ENCODE data around the gene ATXN7L2. TPM values are rescaled to one million over a fixed set of nuclear protein-coding genes. Genes with fewer than 3 reads are reported as not detected.

ATXN7L2 gene
- total RNA-seq, 1 donor from 2014 or later, result 2.1 TPM

GRCh38 chr1:109482791-109483671 lies 674 bp upstream of the ATXN7L2 start:
- no peak for TF ChIP-seq CTCF (IDR thresholded peaks at IDR 0.05; ENCODE audit: borderline replicate concordance)
- Histone ChIP-seq H3K36me3 (peaks cover 12% of the 10 kb centered on the region), H3K27ac (replicated peaks) (peak overlapping the region; percentile 98), H3K9me3 (replicated peaks) (no peaks in the 10 kb centered on the region), H3K4me1 (peaks cover 23% of the 10 kb centered on the region), H3K4me3 (peak overlapping the region; percentile 79), H3K27me3 (ENCODE audit: low read depth) (peaks cover 4% of the 10 kb centered on the region)
- no peak for DNase-seq
- intact Hi-C loops (cut with micrococcal nuclease), result no loop called here

- DNase-seq, result no peak
- Histone ChIP-seq H3K4me3 (peak overlapping the region; percentile 79), H3K4me1 (peaks cover 23% of the 10 kb centered on the region), H3K27ac (replicated peaks) (peak overlapping the region; percentile 98), H3K36me3 (peaks cover 17% of the 10 kb centered on the region), H3K27me3 (ENCODE audit: low read depth) (no peaks in the 10 kb centered on the region), H3K9me3 (replicated peaks) (no peaks in the 10 kb centered on the region)
- TF ChIP-seq CTCF (IDR thresholded peaks at IDR 0.05; ENCODE audit: borderline replicate concordance), result no peak
- intact Hi-C loops (cut with micrococcal nuclease), result no loop called here
Measured at GRCh38 chr1:109484519-109484975, 842 bp downstream of the ATXN7L2 start.

- intact Hi-C loops (cut with micrococcal nuclease), result no loop called here
- H3K27ac ChIP-seq (replicated peaks), result no peak overlapping the region
Measured at GRCh38 chr1:109485001-109485400, 1.3 kb downstream of the ATXN7L2 start.

GRCh38 chr1:109487261-109487660 lies 3.6 kb downstream of the ATXN7L2 start:
- H3K4me1 ChIP-seq, result peaks cover 37% of the 10 kb centered on the region
- no peak overlapping the region for H3K27ac ChIP-seq (replicated peaks)
- H3K9me3 ChIP-seq (replicated peaks), result no peaks in the 10 kb centered on the region
- intact Hi-C loops (cut with micrococcal nuclease), result no loop called here
- H3K27me3 ChIP-seq (ENCODE audit: low read depth), result no peaks in the 10 kb centered on the region
- no peak for DNase-seq
- H3K36me3 ChIP-seq, result peaks cover 17% of the 10 kb centered on the region
- no peak overlapping the region for H3K4me3 ChIP-seq
- TF ChIP-seq CTCF (IDR thresholded peaks at IDR 0.05; ENCODE audit: borderline replicate concordance), result no peak

More at GRCh38 chr1:109485001-109485400, 1.3 kb downstream of the ATXN7L2 start:
- H3K27me3 ChIP-seq (ENCODE audit: low read depth), result no peaks in the 10 kb centered on the region
- H3K36me3 ChIP-seq, result peaks cover 17% of the 10 kb centered on the region
- H3K9me3 ChIP-seq (replicated peaks), result no peaks in the 10 kb centered on the region
- H3K4me1 ChIP-seq, result peaks cover 23% of the 10 kb centered on the region
- DNase-seq, result no peak
- peak overlapping the region; percentile 79 for H3K4me3 ChIP-seq
- no peak for TF ChIP-seq CTCF (IDR thresholded peaks at IDR 0.05; ENCODE audit: borderline replicate concordance)

GRCh38 chr1:109488201-109488600 lies 4.5 kb downstream of the ATXN7L2 start:
- H3K27ac ChIP-seq (replicated peaks), result no peak overlapping the region
- no peak for TF ChIP-seq CTCF (IDR thresholded peaks at IDR 0.05; ENCODE audit: borderline replicate concordance)
- H3K9me3 ChIP-seq (replicated peaks), result no peaks in the 10 kb centered on the region
- no peaks in the 10 kb centered on the region for H3K27me3 ChIP-seq (ENCODE audit: low read depth)
- DNase-seq, result no peak
- peaks cover 17% of the 10 kb centered on the region for H3K36me3 ChIP-seq
- H3K4me1 ChIP-seq, result peaks cover 36% of the 10 kb centered on the region
- no peak overlapping the region for H3K4me3 ChIP-seq
- intact Hi-C loops (cut with micrococcal nuclease), result no loop called here

Measured in left ventricle myocardium inferior (tissue), 1 donor.